Activated CD8-positive, alpha-beta T cell treated with anti-CD3 and anti-CD28 coated beads for 36 hours (primary cell): Measurements from ENCODE around the gene GAL3ST2. TPM values are rescaled to one million over a fixed set of nuclear protein-coding genes. Genes with fewer than 3 reads are reported as not detected.

Source experiments
- ATAC-seq: fragments of 200-7000 bp; cut with Tn5 transposase; one replicate; pipeline ENCODE4 v1.10.0; 2021; ENCODE audit warnings: mild to moderate bottlenecking, moderate library complexity
- CTCF ChIA-PET: fragments of 350-600 bp; sonication (Branson Sonifier 250); formaldehyde crosslinking; loops from one replicate; lab custom pipeline; 2021; ENCODE audit warnings: antibody characterized with exemption; lab: Charles Lee
- POLR2A ChIA-PET: fragments of 350-600 bp; sonication (Branson Sonifier 250); formaldehyde crosslinking; loops from one replicate; lab custom pipeline; 2021; ENCODE audit warnings: antibody characterized with exemption; lab: Charles Lee
- DNase-seq: peaks from one replicate; pipeline ENCODE4 v3.0.0-alpha.2; 2020
- H3K27ac Mint-ChIP-seq: one replicate; pipeline ENCODE4 v1.8.0; 2021; ENCODE audit warnings: mild to moderate bottlenecking, mixed read lengths
- H3K27me3 Mint-ChIP-seq: one replicate; pipeline ENCODE4 v1.8.0; 2021; ENCODE audit warnings: mixed read lengths
- H3K36me3 Mint-ChIP-seq: one replicate; pipeline ENCODE4 v1.8.0; 2021; ENCODE audit warnings: low read depth, mixed read lengths
- H3K4me1 Mint-ChIP-seq: one replicate; pipeline ENCODE4 v1.8.0; 2021; ENCODE audit warnings: low read depth, mixed read lengths
- H3K4me3 Mint-ChIP-seq: one replicate; pipeline ENCODE4 v1.8.0; 2021; ENCODE audit warnings: mild to moderate bottlenecking, moderate library complexity, mixed read lengths
- H3K9me3 Mint-ChIP-seq: one replicate; pipeline ENCODE4 v1.8.0; 2021; ENCODE audit warnings: mixed read lengths
- intact Hi-C: fragments of 100-400 bp; cut with micrococcal nuclease; formaldehyde crosslinking; loops from one replicate; pipeline ENCODE4 v1.10.0; 2022
- total RNA-seq, 2 experiments: library from RNA; stranded (reverse); gene quantifications; one replicate each; pipeline ENCODE4 v1.2.3, GENCODE V29; 2021
- TF ChIP-seq, protein P1 (sequence below): fragments of 200-600 bp; IDR thresholded peaks from one replicate; pipeline ENCODE4 v1.8.0; 2022; ENCODE audit warnings: antibody characterized with exemption, mild to moderate bottlenecking

GAL3ST2 gene
- total RNA-seq, 2 experiments from 2014 or later = 0.89 to 0.95 TPM

DNA sequence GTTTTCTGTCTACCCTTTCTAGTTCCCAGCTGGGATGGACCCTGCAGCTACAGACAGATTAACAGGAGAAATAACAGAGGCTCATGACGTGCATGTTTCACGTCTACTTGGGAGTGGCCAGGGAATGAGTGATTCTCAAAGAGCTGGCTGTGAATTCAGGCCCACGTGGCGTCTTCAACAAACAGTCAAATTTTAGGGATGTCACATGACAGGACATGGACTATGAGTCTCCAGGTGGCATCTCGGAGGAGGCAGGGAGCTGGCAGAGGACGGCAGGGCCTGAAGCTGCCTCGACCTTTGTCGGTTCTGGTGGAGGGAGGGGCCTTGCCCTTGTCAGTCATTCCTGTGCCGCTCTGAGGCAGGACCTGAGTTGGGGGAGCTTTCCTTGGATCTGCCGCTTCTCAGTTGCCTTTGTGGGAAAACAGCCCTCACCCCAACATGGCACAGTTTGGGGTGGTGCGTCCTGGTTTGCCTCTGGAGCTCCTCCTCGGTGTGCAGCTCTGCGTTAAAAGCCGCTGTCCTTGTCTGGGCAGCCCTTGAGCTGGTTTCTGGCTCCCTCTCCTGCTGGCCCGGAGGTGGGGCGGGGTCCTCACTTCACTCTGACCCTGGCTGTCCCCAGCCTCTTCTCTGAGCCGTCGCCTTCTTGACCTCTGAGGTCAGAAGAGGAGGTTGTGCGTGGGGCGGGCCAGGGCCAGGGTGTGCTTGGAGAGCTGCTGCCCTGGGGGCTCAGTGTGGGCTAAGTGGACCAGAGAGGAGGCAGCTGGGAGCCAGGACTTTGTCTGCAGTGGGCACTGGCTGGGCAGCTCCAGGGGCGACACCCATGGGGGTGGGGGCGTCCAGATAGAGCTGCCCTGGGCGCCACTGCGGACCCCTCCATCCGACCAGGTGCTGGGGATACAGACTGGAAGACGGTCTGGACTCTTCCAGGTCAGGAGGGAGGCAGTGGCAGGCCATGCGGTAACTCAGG lies 12.1 kb upstream of the GAL3ST2 start:
- TF ChIP-seq, protein P1, sequence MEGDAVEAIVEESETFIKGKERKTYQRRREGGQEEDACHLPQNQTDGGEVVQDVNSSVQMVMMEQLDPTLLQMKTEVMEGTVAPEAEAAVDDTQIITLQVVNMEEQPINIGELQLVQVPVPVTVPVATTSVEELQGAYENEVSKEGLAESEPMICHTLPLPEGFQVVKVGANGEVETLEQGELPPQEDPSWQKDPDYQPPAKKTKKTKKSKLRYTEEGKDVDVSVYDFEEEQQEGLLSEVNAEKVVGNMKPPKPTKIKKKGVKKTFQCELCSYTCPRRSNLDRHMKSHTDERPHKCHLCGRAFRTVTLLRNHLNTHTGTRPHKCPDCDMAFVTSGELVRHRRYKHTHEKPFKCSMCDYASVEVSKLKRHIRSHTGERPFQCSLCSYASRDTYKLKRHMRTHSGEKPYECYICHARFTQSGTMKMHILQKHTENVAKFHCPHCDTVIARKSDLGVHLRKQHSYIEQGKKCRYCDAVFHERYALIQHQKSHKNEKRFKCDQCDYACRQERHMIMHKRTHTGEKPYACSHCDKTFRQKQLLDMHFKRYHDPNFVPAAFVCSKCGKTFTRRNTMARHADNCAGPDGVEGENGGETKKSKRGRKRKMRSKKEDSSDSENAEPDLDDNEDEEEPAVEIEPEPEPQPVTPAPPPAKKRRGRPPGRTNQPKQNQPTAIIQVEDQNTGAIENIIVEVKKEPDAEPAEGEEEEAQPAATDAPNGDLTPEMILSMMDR = no peak
- ATAC-seq = no peak
- Mint-ChIP-seq H3K36me3 (peaks cover 12% of the 10 kb centered on the region), H3K4me1 (peaks cover 23% of the 10 kb centered on the region), H3K27me3 (no peaks in the 10 kb centered on the region), H3K9me3 (peaks cover 5% of the 10 kb centered on the region), H3K4me3 (no peak overlapping the region), H3K27ac (peak overlapping the region; percentile 30)
- ChIA-PET CTCF (no interaction called here), POLR2A (interaction anchor here (0.7 to 1.1 kb wide), 3 partner anchors 11 to 44 kb away, joined by 3 read pairs; partner anchors contain the start of genes GAL3ST2 and NEU4)
- DNase-seq = no peak
- intact Hi-C loops = no loop called here

DNA sequence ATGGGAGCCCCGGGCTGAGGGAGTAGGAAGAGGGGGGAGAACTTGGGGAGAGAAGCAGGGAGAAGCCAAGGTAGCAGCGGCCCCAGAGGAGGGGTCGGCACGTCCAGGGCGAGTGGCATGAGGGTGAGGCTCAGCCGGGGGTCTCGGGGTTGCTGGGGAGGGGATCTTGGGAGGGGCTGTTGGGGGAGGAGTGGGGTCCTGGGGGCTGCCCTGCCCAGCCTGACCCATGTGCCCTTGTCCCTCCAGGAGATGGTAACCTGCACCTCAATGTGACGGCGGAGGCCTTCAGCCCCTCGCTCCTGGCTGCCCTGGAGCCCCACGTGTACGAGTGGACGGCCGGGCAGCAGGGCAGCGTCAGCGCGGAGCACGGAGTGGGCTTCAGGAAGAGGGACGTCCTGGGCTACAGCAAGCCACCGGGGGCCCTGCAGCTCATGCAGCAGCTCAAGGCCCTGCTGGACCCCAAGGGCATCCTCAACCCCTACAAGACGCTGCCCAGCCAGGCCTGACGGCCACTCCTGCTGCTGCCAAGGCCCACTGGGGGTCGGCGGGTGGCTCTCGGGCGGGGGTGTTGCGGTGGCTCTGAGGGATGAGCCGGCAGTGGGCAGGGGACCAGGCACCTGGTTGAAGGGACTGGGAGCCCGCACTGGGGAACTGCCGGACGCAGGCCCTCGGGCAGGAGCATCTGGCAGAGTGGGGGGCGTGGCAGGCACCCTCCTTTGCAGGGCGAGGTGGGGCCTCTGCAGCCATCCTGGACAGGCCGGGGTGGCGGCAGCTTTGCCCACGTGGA lies 9.0 kb upstream of the GAL3ST2 start:
- Mint-ChIP-seq H3K9me3 (no peaks in the 10 kb centered on the region), H3K36me3 (no peaks in the 10 kb centered on the region), H3K27me3 (no peaks in the 10 kb centered on the region), H3K4me3 (no peak overlapping the region), H3K27ac (no peak overlapping the region), H3K4me1 (peaks cover 23% of the 10 kb centered on the region)
- CTCF ChIA-PET = no interaction called here
- ATAC-seq (no peak), DNase-seq (no peak)
- POLR2A ChIA-PET = interaction anchor here (1.3 kb wide), 1 partner anchor 17 kb away, joined by 3 read pairs; no protein-coding TSS in a partner anchor
- TF ChIP-seq, protein P1 = no peak
- intact Hi-C loops = no loop called here

DNA sequence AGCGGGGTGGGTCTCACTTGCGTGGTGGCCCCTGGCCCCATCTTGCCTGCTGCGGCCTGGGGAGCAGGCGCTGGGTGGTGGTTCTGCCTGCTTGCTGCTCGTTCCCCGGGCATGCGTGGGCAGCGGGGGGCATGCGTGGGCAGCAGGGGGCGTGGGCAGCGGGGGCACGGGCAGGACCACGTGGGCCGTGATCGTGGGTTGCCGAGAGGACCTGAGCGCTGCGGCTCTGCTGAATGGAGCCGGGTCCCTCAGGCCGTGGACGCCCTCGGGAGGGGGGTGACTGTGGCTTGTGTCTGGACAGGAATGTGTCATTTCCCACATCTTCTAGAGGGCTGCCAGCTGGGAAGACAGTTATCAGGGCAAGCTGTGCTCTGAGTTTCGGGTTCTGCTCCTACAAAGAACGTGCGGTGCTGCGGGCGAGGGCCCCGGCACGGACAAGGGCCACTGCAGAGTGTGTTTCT lies 8.3 kb upstream of the GAL3ST2 start:
- POLR2A ChIA-PET = interaction anchor here (1.3 kb wide), 1 partner anchor 18 kb away, joined by 3 read pairs; no protein-coding TSS in a partner anchor
- TF ChIP-seq, protein P1 = no peak
- H3K4me3 Mint-ChIP-seq = no peak overlapping the region

DNA sequence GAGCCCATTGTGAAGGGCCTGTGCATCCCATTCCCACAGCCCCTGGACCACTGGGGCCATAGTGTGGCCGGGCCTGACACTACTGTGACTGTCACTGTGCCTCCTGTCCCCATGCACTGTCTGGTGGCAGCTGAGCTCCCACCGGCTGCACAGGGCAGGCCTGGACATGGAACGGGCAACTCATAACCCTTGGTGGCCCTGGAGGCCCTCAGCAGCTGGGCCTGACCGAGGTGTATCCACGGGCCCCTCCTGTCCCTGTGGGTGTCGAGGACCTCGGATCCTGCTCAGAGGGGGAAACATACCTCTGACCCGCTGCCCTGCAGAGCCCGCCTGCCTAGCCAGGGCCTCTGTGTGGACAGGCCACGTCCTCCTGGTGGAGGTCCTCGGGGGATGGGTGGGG lies 7.8 kb upstream of the GAL3ST2 start:
- DNase-seq = no peak
- intact Hi-C loops = no loop called here
- Mint-ChIP-seq H3K9me3 (no peaks in the 10 kb centered on the region), H3K4me3 (no peak overlapping the region), H3K27ac (no peak overlapping the region), H3K36me3 (no peaks in the 10 kb centered on the region), H3K27me3 (no peaks in the 10 kb centered on the region), H3K4me1 (peaks cover 15% of the 10 kb centered on the region)
- ChIA-PET POLR2A (no interaction called here), CTCF (no interaction called here)
- ATAC-seq = no peak
- TF ChIP-seq, protein P1 = no peak

More for the DNA sequence above, 8.3 kb upstream of the GAL3ST2 start:
- Mint-ChIP-seq H3K27ac (no peak overlapping the region), H3K4me1 (peaks cover 20% of the 10 kb centered on the region), H3K9me3 (no peaks in the 10 kb centered on the region), H3K27me3 (no peaks in the 10 kb centered on the region), H3K36me3 (no peaks in the 10 kb centered on the region)
- DNase-seq (no peak), ATAC-seq (no peak)
- intact Hi-C loops = no loop called here
- CTCF ChIA-PET = no interaction called here
